Stimulated activated naive CD8-positive, alpha-beta T cell treated with anti-CD3 and anti-CD28 coated beads, Interleukin-15, Interleukin-2, amounts not matched to agents 100 ng/mL and 50 ng/mL, for 24 hours (primary cell): ENCODE data around the gene ATP6V0A4.
"Not testable (repeated sequence)": the region's sequence is repeated elsewhere in the genome, so short reads cannot be mapped to it uniquely, and the experiment has no call there.

ENCODE experiments used
- H3K27ac Mint-ChIP-seq: one replicate; pipeline ENCODE4 v1.8.0; 2021; ENCODE audit warnings: mild to moderate bottlenecking, mixed read lengths
- H3K27me3 Mint-ChIP-seq: one replicate; pipeline ENCODE4 v1.8.0; 2021; ENCODE audit warnings: mixed read lengths
- H3K36me3 Mint-ChIP-seq: one replicate; pipeline ENCODE4 v1.8.0; 2021; ENCODE audit warnings: low read depth, mixed read lengths
- H3K4me1 Mint-ChIP-seq: one replicate; pipeline ENCODE4 v1.8.0; 2021; ENCODE audit warnings: low read depth, mixed read lengths
- H3K4me3 Mint-ChIP-seq: one replicate; pipeline ENCODE4 v1.8.0; 2021; ENCODE audit warnings: mild to moderate bottlenecking, mixed read lengths
- H3K9me3 Mint-ChIP-seq: one replicate; pipeline ENCODE4 v1.8.0; 2021; ENCODE audit warnings: mixed read lengths

ATP6V0A4 gene

DNA sequence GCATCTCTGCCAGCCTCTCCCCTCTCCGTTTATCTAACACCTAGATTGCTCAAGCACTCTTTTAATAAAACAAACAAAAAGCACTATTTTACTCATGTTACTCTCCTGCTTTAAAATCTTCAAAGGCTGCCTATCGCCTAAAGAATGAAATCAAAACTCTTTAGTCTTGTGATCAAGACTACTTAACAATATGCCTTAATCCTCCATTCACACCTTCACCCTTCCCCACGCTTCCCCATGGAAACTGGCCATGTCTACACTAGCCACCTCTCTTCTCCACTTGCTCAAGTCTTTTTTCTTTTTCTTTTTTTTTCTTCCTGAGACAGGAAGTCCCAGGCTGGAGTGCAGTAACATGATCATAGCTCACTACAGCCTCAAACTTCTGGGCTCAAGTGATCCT lies 48.0 kb downstream of the ATP6V0A4 start:
- Mint-ChIP-seq H3K4me3 (no peak overlapping the region), H3K4me1 (peaks cover 32% of the 10 kb centered on the region), H3K27me3 (no peaks in the 10 kb centered on the region), H3K36me3 (no peaks in the 10 kb centered on the region), H3K9me3 (no peaks in the 10 kb centered on the region), H3K27ac (peak overlapping the region; percentile 3)

GRCh38 chr7:138748666-138749065 lies 49.3 kb downstream of the ATP6V0A4 start:
- Mint-ChIP-seq H3K4me1 (peaks cover 30% of the 10 kb centered on the region), H3K9me3 (no peaks in the 10 kb centered on the region), H3K27me3 (no peaks in the 10 kb centered on the region), H3K4me3 (no peak overlapping the region), H3K27ac (no peak overlapping the region), H3K36me3 (no peaks in the 10 kb centered on the region)

GRCh38 chr7:138746073-138746472 lies 51.9 kb downstream of the ATP6V0A4 start:
- H3K4me3 Mint-ChIP-seq: no peak overlapping the region
- no peak overlapping the region for H3K27ac Mint-ChIP-seq
- H3K4me1 Mint-ChIP-seq: peaks cover 5% of the 10 kb centered on the region
- H3K36me3 Mint-ChIP-seq: no peaks in the 10 kb centered on the region
- no peaks in the 10 kb centered on the region for H3K9me3 Mint-ChIP-seq
- no peaks in the 10 kb centered on the region for H3K27me3 Mint-ChIP-seq

DNA sequence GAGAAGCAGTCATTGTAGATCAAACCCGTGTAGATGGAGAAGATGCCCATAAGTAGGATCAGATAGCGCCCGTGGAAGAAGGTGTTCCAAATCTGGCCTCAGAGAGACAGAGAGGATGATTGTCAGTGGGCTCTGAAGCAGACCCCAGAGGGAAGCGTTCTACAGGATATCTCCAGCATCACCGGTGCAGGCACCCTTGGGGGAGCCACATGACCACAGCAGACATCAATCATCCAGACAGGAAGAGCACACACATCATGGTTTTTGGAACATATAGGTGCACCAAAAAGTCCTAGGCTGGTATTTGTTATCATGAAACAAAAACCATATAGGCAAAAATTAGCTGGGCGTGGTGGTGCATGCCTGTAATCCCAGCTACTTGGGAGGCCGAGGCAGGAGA lies 52.8 kb downstream of the ATP6V0A4 start:
- Mint-ChIP-seq H3K4me3 (no peak overlapping the region), H3K9me3 (no peaks in the 10 kb centered on the region), H3K36me3 (no peaks in the 10 kb centered on the region), H3K27ac (no peak overlapping the region), H3K27me3 (no peaks in the 10 kb centered on the region), H3K4me1 (peaks cover 5% of the 10 kb centered on the region)

DNA sequence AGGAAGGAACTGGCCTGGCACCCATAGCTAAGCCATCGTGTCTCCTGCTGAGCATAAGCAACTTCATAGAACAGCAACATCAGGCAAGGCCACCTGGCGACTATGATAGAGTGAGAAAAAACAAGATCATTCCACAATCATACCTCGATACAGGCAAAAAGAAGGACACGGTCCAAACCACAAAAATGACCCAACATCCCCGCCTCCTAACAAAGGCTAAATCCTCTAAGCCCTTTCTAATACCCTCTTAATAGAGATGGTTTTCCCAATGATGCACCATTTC lies 56.6 kb downstream of the ATP6V0A4 start:
- Mint-ChIP-seq H3K27ac (no peak overlapping the region), H3K36me3 (no peaks in the 10 kb centered on the region)

DNA sequence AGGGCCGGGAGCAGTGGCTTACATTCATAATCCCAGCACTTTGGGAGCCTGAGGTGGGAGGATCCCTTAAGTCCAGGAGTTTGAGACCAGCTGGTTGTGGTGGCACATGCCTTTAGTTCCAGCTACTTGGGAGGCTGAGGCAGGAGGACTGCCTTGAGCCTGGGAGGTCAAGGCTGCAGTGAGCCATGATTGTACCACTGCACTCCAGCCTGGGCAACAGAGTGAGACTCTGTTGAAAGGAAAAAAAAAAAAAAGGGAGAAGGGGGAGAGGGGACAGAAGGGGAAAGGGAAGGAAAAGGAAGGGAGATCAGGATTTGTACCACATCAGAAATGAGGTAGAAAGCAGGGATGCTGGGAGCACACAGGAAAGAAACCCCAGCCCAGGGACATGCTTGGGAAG lies 58.1 kb downstream of the ATP6V0A4 start:
- H3K4me1 Mint-ChIP-seq: peaks cover 4% of the 10 kb centered on the region
- no peaks in the 10 kb centered on the region for H3K9me3 Mint-ChIP-seq
- no peak overlapping the region for H3K27ac Mint-ChIP-seq
- H3K4me3 Mint-ChIP-seq: no peak overlapping the region
- no peaks in the 10 kb centered on the region for H3K27me3 Mint-ChIP-seq
- H3K36me3 Mint-ChIP-seq: no peaks in the 10 kb centered on the region

More for the DNA sequence above, 56.6 kb downstream of the ATP6V0A4 start:
- Mint-ChIP-seq H3K27me3 (no peaks in the 10 kb centered on the region), H3K4me3 (no peak overlapping the region), H3K9me3 (no peaks in the 10 kb centered on the region), H3K4me1 (peaks cover 9% of the 10 kb centered on the region)

GRCh38 chr7:138738551-138739335 lies 59.3 kb downstream of the ATP6V0A4 start:
- Mint-ChIP-seq H3K36me3 (no peaks in the 10 kb centered on the region), H3K27ac (no peak overlapping the region), H3K4me1 (peaks cover 4% of the 10 kb centered on the region), H3K9me3 (no peaks in the 10 kb centered on the region), H3K4me3 (no peak overlapping the region), H3K27me3 (no peaks in the 10 kb centered on the region)

DNA sequence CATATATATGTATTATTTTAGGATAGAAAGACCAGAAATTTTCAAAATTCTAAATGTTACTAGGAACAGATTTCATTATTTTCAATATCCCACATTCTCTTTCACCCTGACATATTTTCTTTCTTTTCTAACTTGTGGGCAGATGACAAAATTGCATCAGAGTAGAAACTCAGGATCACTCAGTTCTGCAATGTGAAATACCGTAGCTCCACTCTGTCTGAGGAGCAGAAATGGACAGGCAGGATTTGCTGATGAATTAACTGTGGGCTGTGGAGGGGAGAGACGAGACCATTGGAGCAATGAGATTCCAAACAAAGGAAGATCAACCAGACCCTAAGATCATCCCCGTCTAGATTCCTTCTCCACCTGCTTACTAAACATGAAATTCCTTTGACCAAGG lies 59.9 kb downstream of the ATP6V0A4 start:
- H3K27ac Mint-ChIP-seq: no peak overlapping the region
- H3K4me3 Mint-ChIP-seq: no peak overlapping the region
- H3K27me3 Mint-ChIP-seq: no peaks in the 10 kb centered on the region
- no peaks in the 10 kb centered on the region for H3K9me3 Mint-ChIP-seq
- no peaks in the 10 kb centered on the region for H3K36me3 Mint-ChIP-seq
- peaks cover 4% of the 10 kb centered on the region for H3K4me1 Mint-ChIP-seq

GRCh38 chr7:138735399-138735798 lies 62.6 kb downstream of the ATP6V0A4 start:
- no peak overlapping the region for H3K4me3 Mint-ChIP-seq
- no peaks in the 10 kb centered on the region for H3K27me3 Mint-ChIP-seq
- H3K4me1 Mint-ChIP-seq: peaks cover 4% of the 10 kb centered on the region
- H3K27ac Mint-ChIP-seq: no peak overlapping the region
- H3K9me3 Mint-ChIP-seq: no peaks in the 10 kb centered on the region
- H3K36me3 Mint-ChIP-seq: no peaks in the 10 kb centered on the region

GRCh38 chr7:138731733-138732132 lies 66.3 kb downstream of the ATP6V0A4 start:
- not testable (repeated sequence) for H3K36me3 Mint-ChIP-seq, H3K4me1 Mint-ChIP-seq, H3K27me3 Mint-ChIP-seq, H3K9me3 Mint-ChIP-seq, H3K4me3 Mint-ChIP-seq, H3K27ac Mint-ChIP-seq

GRCh38 chr7:138729444-138729843 lies 68.6 kb downstream of the ATP6V0A4 start:
- H3K27ac Mint-ChIP-seq: no peak overlapping the region
- H3K4me1 Mint-ChIP-seq: no peaks in the 10 kb centered on the region
- H3K4me3 Mint-ChIP-seq: no peak overlapping the region
- H3K9me3 Mint-ChIP-seq: no peaks in the 10 kb centered on the region
- no peaks in the 10 kb centered on the region for H3K36me3 Mint-ChIP-seq
- H3K27me3 Mint-ChIP-seq: no peaks in the 10 kb centered on the region

- Mint-ChIP-seq H3K4me1 (no peaks in the 10 kb centered on the region), H3K36me3 (no peaks in the 10 kb centered on the region), H3K4me3 (no peak overlapping the region)
Observed at GRCh38 chr7:138727336-138728099, 70.5 kb downstream of the ATP6V0A4 start.

DNA sequence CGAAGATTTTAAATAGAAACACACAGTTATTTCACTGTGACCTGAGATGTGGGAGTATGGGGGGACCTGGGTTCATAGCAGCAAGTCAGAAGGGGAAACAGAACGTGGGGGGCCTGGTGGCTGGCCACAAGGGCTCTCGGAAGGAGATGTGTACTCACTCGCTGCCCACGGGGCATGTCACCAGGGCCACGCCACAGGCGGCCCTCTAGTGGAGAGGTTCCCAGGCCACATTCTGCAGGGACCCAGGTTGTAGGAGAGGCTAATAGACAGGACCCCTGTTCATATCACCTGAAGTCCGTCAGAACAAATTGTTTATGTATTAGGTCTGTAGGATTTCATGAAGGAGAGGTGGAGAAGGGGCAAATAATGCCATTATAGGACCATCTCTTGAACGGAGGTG lies 71.7 kb downstream of the ATP6V0A4 start:
- Mint-ChIP-seq H3K9me3 (no peaks in the 10 kb centered on the region), H3K27ac (no peak overlapping the region), H3K36me3 (no peaks in the 10 kb centered on the region), H3K4me3 (no peak overlapping the region), H3K4me1 (no peaks in the 10 kb centered on the region), H3K27me3 (no peaks in the 10 kb centered on the region)

More at GRCh38 chr7:138727336-138728099, 70.5 kb downstream of the ATP6V0A4 start:
- Mint-ChIP-seq H3K9me3 (no peaks in the 10 kb centered on the region), H3K27me3 (no peaks in the 10 kb centered on the region), H3K27ac (no peak overlapping the region)

DNA sequence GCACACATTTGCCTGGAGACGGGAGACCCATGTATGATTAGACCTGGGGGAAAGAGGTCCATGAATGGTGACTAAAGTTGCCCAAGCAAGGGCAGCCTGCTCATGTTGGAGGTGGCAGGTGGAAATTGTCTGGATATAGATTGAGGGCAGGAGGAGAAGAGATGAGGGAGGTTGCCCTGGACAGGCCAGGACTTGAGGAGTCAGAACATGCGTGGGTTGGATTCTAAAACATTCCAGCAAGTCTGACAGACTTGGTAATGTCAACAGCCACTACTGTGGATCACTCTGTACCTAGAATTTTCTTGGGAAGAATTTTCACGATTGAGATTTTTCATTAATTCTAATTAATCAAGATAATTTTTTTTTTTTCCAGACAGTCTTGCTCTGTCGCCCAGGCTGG lies 77.7 kb downstream of the ATP6V0A4 start:
- Mint-ChIP-seq H3K9me3 (no peaks in the 10 kb centered on the region), H3K4me1 (peaks cover 6% of the 10 kb centered on the region), H3K27ac (no peak overlapping the region), H3K27me3 (no peaks in the 10 kb centered on the region), H3K36me3 (no peaks in the 10 kb centered on the region), H3K4me3 (no peak overlapping the region)

DNA sequence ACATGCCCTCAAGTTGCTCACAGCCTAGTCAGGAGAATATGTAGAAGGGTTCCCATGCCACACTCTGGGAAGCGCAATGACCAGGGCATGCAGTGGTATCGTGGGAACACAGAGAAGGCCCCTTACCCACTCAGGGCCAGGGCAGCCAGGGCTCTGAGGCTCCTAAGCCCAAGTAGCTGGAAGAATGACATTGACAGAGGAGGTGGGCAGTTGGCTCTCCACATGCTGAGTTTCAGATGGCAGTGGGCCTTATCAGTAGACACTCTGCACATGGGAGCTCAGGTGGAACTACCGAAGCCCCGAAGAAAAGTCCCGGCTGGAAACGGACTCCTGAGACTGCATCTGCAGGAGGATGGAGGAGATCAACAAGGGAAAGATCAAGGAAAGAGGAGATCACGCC lies 81.1 kb downstream of the ATP6V0A4 start:
- no peaks in the 10 kb centered on the region for H3K36me3 Mint-ChIP-seq
- no peak overlapping the region for H3K4me3 Mint-ChIP-seq
- no peak overlapping the region for H3K27ac Mint-ChIP-seq

GRCh38 chr7:138713191-138713590 lies 84.8 kb downstream of the ATP6V0A4 start:
- H3K4me1 Mint-ChIP-seq: peaks cover 6% of the 10 kb centered on the region
- H3K9me3 Mint-ChIP-seq: no peaks in the 10 kb centered on the region
- H3K36me3 Mint-ChIP-seq: no peaks in the 10 kb centered on the region
- no peak overlapping the region for H3K27ac Mint-ChIP-seq
- H3K27me3 Mint-ChIP-seq: no peaks in the 10 kb centered on the region
- H3K4me3 Mint-ChIP-seq: no peak overlapping the region

More for the DNA sequence above, 81.1 kb downstream of the ATP6V0A4 start:
- no peaks in the 10 kb centered on the region for H3K9me3 Mint-ChIP-seq
- no peaks in the 10 kb centered on the region for H3K27me3 Mint-ChIP-seq
- peaks cover 6% of the 10 kb centered on the region for H3K4me1 Mint-ChIP-seq
